ENCODE data around the gene CAPN15. TPM values are rescaled to one million over a fixed set of nuclear protein-coding genes. Genes with fewer than 3 reads are reported as not detected.
"Not testable (repeated sequence)": the region's sequence is repeated elsewhere in the genome, so short reads cannot be mapped to it uniquely, and the experiment has no call there.

The CAPN15 gene
- total RNA-seq, 4 donors from 2014 or later, result 19.6 to 42.6 (median 29.0) TPM

DNA sequence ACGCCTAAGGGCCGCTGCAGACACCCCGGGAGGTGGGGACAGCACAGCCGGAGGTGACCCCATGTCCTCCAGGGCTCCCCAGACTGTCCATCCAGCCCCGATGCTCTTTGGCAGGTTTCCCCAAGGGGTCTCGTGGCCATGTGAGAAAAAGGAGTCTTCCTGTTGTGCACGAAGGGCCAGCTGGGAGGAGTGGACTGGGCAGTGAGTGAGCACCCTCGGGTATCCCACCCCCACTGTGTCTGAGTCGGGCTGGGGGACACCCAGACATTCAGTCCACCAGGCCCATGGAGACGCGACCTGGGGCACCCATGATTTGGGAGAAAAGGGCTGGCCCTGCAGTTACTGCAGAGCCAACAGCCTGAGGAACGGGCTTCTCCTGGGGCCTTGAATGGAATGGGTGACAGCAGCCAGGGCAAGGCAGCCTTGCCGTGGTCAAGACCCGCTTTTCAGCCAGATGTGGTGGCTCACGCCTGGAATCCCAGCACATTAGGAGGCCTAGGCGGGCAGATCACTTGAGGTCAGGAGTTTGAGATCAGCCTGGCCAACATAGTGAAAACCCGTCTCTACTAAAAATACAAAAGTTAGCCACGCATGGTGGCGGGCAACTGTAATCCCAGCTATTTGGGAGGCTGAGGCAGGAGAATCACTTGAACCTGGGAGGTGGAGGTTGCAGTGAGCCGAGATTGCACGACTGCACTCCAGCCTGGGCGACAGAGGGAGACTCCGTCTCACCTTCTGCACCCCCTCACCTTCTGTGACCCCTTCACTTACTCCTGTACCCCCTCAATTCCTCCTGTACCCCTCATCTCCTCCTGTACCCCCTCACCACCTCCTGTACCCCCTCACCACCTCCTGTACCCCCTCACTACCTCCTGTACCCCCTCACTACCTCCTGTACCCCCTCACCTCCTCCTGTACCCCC is 24.1 kb upstream of the CAPN15 start:
- intact Hi-C loops (cut with DNase I), result no loop called here
- Histone ChIP-seq H3K27ac (no peak overlapping the region), H3K27me3 (no peaks in the 10 kb centered on the region), H3K4me3 (replicated peaks in 1 of 3) (no peak overlapping the region), H3K36me3 (peaks cover 0 to 4% of the 10 kb centered on the region in 2 donors), H3K9me3 (no peaks in the 10 kb centered on the region), H3K4me1 (no peaks in the 10 kb centered on the region)
- WGBS, 2 donors, result 95% methylated on average over 20 to 23 of the region's 23 CpGs
- DNase-seq, result no peak
- TF ChIP-seq, protein P1, sequence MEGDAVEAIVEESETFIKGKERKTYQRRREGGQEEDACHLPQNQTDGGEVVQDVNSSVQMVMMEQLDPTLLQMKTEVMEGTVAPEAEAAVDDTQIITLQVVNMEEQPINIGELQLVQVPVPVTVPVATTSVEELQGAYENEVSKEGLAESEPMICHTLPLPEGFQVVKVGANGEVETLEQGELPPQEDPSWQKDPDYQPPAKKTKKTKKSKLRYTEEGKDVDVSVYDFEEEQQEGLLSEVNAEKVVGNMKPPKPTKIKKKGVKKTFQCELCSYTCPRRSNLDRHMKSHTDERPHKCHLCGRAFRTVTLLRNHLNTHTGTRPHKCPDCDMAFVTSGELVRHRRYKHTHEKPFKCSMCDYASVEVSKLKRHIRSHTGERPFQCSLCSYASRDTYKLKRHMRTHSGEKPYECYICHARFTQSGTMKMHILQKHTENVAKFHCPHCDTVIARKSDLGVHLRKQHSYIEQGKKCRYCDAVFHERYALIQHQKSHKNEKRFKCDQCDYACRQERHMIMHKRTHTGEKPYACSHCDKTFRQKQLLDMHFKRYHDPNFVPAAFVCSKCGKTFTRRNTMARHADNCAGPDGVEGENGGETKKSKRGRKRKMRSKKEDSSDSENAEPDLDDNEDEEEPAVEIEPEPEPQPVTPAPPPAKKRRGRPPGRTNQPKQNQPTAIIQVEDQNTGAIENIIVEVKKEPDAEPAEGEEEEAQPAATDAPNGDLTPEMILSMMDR (IDR thresholded peaks at IDR 0.05), result no peak
- TF ChIP-seq POLR2A (IDR thresholded peaks at IDR 0.05), result no peak

DNA sequence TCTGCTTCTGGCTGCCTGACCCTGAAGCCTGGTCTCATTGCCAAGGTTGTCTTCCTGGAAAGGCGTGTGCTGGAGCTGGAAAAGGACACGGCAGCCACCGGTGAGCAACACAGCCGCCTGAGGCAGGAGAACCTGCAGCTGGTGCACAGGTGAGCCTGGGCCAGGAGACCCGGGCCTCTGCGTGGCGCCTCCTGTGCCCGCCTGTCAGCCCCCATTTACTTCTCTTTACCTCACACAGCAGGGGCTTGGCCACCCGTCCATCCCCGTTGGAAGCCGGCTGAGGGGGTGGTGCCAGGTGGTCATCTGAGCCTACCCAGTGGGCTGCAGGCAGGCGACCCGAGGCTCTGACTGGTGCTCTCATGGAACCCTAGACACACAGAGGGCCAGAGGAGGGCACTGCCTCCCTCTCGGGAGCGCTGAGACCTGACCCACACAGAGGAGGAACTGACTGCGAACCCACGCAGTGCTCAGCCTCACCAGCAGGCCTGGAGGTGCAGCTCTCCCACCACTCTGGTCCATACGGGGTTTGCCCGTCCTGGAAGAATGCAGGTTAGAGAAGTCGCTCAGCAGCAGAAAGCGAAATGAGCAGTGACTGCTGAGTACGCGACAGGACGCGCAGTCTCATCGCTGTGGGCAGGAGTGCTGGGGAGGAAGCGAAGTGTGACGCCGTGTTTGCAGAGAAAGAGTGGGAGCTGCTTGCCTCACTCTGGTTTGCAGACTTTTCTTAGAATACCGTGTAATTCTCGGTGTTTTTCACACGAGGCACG is 21.9 kb upstream of the CAPN15 start:
- H3K27ac ChIP-seq, result no peak overlapping the region
- no peaks in the 10 kb centered on the region for H3K36me3 ChIP-seq
- TF ChIP-seq POLR2A (IDR thresholded peaks at IDR 0.05), result no peak
- TF ChIP-seq, protein P1 (IDR thresholded peaks at IDR 0.05), result no peak
- no peaks in the 10 kb centered on the region for H3K9me3 ChIP-seq
- no peak for DNase-seq
- intact Hi-C loops (cut with DNase I), result no loop called here
- WGBS, 2 donors, result 91 to 92% methylated on average over 28 to 29 of the region's 33 CpGs
- no peak overlapping the region for H3K4me3 ChIP-seq (replicated peaks in 1 of 3)
- no peaks in the 10 kb centered on the region for H3K4me1 ChIP-seq
- H3K27me3 ChIP-seq, result no peaks in the 10 kb centered on the region

DNA sequence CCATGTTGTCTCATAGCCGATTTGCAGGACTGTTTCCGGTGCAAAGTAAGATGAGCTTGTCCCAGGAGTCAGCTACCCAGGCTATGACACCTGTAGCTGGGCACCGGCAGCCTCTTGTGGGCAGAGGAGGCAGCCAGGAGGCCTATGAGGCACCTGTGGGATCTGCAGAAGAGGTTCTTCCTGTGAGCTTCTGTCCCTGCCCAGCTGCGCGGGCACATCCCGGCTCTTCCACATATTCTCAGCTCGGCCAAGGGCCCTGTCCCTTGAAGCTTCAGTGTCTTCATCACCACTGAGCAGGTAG is 21.3 kb upstream of the CAPN15 start:
- no peaks in the 10 kb centered on the region for H3K27me3 ChIP-seq
- WGBS, 2 donors, result 97 to 98% methylated on average over 5 to 7 of the region's 7 CpGs
- H3K4me1 ChIP-seq, result no peaks in the 10 kb centered on the region
- TF ChIP-seq, protein P1 (IDR thresholded peaks at IDR 0.05), result no peak
- TF ChIP-seq POLR2A (IDR thresholded peaks at IDR 0.05), result no peak
- no peak overlapping the region for H3K27ac ChIP-seq
- H3K4me3 ChIP-seq (replicated peaks in 1 of 3), result no peak overlapping the region
- no peaks in the 10 kb centered on the region for H3K9me3 ChIP-seq
- intact Hi-C loops (cut with DNase I), result no loop called here
- no peak for DNase-seq
- no peaks in the 10 kb centered on the region for H3K36me3 ChIP-seq

DNA sequence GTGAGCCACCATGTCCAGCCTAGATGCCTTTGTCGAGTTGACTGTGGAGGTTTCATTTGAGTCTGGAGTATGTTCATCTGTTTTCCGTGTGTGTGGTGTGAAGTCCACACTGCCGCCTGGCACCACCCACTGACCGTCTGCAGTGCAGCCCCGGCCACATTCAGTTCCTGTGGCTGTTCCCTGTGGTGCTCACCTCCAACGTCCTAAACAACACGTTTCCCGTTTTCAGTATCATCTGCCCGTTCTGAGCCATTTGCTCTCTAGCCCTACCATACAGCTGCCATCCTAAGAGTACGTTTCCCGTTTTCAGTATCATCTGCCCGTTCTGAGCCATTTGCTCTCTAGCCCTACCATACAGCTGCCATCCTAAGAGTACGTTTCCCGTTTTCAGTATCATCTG is 20.0 kb upstream of the CAPN15 start:
- H3K27ac ChIP-seq; intact Hi-C loops (cut with DNase I); H3K36me3 ChIP-seq; H3K27me3 ChIP-seq; H3K4me3 ChIP-seq (replicated peaks in 1 of 3); DNase-seq; H3K4me1 ChIP-seq; H3K9me3 ChIP-seq: not testable (repeated sequence)
- WGBS, 2 donors, result 87 to 90% methylated on average over 13 to 14 of the region's 14 CpGs

DNA sequence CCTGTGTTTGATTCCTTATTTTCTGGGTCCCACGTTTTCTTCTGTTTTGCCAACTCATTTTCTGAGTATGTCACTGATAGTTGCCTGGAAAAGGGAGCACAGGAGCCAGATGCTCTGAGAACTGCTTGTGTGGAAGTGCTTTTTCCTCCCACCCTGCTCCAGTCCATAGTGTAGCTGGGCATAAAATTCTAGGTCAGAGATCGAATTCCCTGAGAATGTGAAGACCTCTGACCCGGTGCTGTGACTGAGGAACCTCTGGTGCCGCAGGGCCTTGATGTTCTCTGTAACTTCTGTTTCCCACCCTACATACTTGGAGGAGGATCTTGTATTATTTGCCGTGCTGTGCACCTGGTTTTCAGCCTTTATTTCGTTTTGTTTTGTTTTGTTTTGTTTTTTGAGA is 19.5 kb upstream of the CAPN15 start:
- DNase-seq, result no peak
- 88 to 93% methylated on average over 6 of the region's 6 CpGs for WGBS, 2 donors
- no peak overlapping the region for H3K27ac ChIP-seq
- no peaks in the 10 kb centered on the region for H3K27me3 ChIP-seq
- H3K36me3 ChIP-seq, result no peaks in the 10 kb centered on the region
- H3K4me3 ChIP-seq (replicated peaks in 1 of 3), result no peak overlapping the region
- no peaks in the 10 kb centered on the region for H3K9me3 ChIP-seq
- TF ChIP-seq, protein P1 (IDR thresholded peaks at IDR 0.05), result no peak
- TF ChIP-seq POLR2A (IDR thresholded peaks at IDR 0.05), result no peak
- H3K4me1 ChIP-seq, result no peaks in the 10 kb centered on the region
- intact Hi-C loops (cut with DNase I), result no loop called here

All from thyroid gland (tissue), 4 donors.